Parathyroid adenoma (tissue), 2 donors: ENCODE measurements around the gene LY86.
A peak's percentile ranks its signal among the peaks of the same experiment; 100 is the strongest.

Experiments
- H2AFZ ChIP-seq: fragments of 300-600 bp; sonication (generic); one replicate; pipeline ENCODE4 v1.7.0; 2017; ENCODE audit warnings: antibody characterized with exemption, mild to moderate bottlenecking
- H3K27ac ChIP-seq: fragments of 300-600 bp; sonication (generic); one replicate; pipeline ENCODE4 v1.7.0; 2017
- H3K27me3 ChIP-seq: fragments of 300-600 bp; sonication (generic); one replicate; pipeline ENCODE4 v1.7.0; 2017; ENCODE audit warnings: low read length; ENCODE audit not compliant: control insufficient read depth, insufficient read depth
- H3K36me3 ChIP-seq: fragments of 300-600 bp; sonication (generic); one replicate; pipeline ENCODE4 v1.7.0; 2017; ENCODE audit warnings: low read length; ENCODE audit not compliant: control insufficient read depth, insufficient read depth
- H3K4me1 ChIP-seq: fragments of 300-600 bp; sonication (generic); one replicate; pipeline ENCODE4 v1.7.0; 2017; ENCODE audit warnings: control low read depth
- H3K4me2 ChIP-seq: fragments of 300-600 bp; sonication (generic); one replicate; pipeline ENCODE4 v1.7.0; 2017; ENCODE audit warnings: low read length
- H3K4me3 ChIP-seq: fragments of 300-600 bp; sonication (generic); one replicate; pipeline ENCODE4 v1.7.0; 2017; ENCODE audit warnings: low read depth, low read length
- H3K79me2 ChIP-seq: fragments of 300-600 bp; sonication (generic); one replicate; pipeline ENCODE4 v1.7.0; 2017; ENCODE audit warnings: control low read depth
- H3K9ac ChIP-seq: fragments of 300-600 bp; sonication (generic); one replicate; pipeline ENCODE4 v1.7.0; 2017; ENCODE audit warnings: mild to moderate bottlenecking
- H3K9me3 ChIP-seq: fragments of 300-600 bp; sonication (generic); one replicate; pipeline ENCODE4 v1.7.0; 2017; ENCODE audit warnings: low read length; ENCODE audit not compliant: control insufficient read depth
- CTCF ChIP-seq: fragments of 300-600 bp; sonication (generic); IDR thresholded peaks from one replicate; pipeline ENCODE4 v1.7.0; 2017; ENCODE audit warnings: antibody characterized with exemption, mild to moderate bottlenecking
- donor health status: primary hyperparathyroidism.

The LY86 gene

GRCh38 chr6:6699741-6700367 lies 111.3 kb downstream of the LY86 start:
- Histone ChIP-seq H3K4me3 (no peak overlapping the region), H3K79me2 (no peaks in the 10 kb centered on the region), H3K27ac (peak overlapping the region; percentile 11), H3K4me1 (peaks cover 9% of the 10 kb centered on the region), H2AFZ (peak overlapping the region; percentile 31), H3K9ac (no peak overlapping the region), H3K9me3 (no peaks in the 10 kb centered on the region), H3K36me3 (no peaks in the 10 kb centered on the region), H3K4me2 (no peak overlapping the region), H3K27me3 (no peaks in the 10 kb centered on the region)
- no peak for TF ChIP-seq CTCF

GRCh38 chr6:6700407-6701270 lies 112.1 kb downstream of the LY86 start:
- TF ChIP-seq CTCF = no peak
- Histone ChIP-seq H3K9ac (no peak overlapping the region), H3K27ac (no peak overlapping the region)

GRCh38 chr6:6701864-6702263 lies 113.3 kb downstream of the LY86 start:
- Histone ChIP-seq H3K27me3 (no peaks in the 10 kb centered on the region), H3K4me3 (no peak overlapping the region), H3K36me3 (no peaks in the 10 kb centered on the region), H2AFZ (no peak overlapping the region), H3K4me2 (no peak overlapping the region), H3K27ac (no peak overlapping the region), H3K79me2 (no peaks in the 10 kb centered on the region), H3K9ac (no peak overlapping the region), H3K4me1 (peaks cover 9% of the 10 kb centered on the region), H3K9me3 (no peaks in the 10 kb centered on the region)
- no peak for TF ChIP-seq CTCF

More at GRCh38 chr6:6700407-6701270, 112.1 kb downstream of the LY86 start:
- Histone ChIP-seq H3K79me2 (no peaks in the 10 kb centered on the region), H3K36me3 (no peaks in the 10 kb centered on the region), H3K4me3 (no peak overlapping the region), H3K9me3 (no peaks in the 10 kb centered on the region), H2AFZ (peak overlapping the region; percentile 31), H3K4me2 (no peak overlapping the region), H3K27me3 (no peaks in the 10 kb centered on the region), H3K4me1 (peaks cover 9% of the 10 kb centered on the region)

- Histone ChIP-seq H3K9ac (no peak overlapping the region), H3K4me1 (peaks cover 9% of the 10 kb centered on the region), H2AFZ (peak overlapping the region; percentile 54), H3K27ac (no peak overlapping the region), H3K36me3 (no peaks in the 10 kb centered on the region), H3K79me2 (no peaks in the 10 kb centered on the region), H3K4me2 (no peak overlapping the region), H3K9me3 (no peaks in the 10 kb centered on the region), H3K27me3 (no peaks in the 10 kb centered on the region), H3K4me3 (no peak overlapping the region)
- no peak for TF ChIP-seq CTCF
Observed at GRCh38 chr6:6703699-6704098, 115.2 kb downstream of the LY86 start.
